HG03457 (cell line): ENCODE measurements around the gene FRAT1.

Experiments used
- ATAC-seq: cut with Tn5 transposase; IDR thresholded peaks from one replicate; pipeline ENCODE4 v1.9.1; 2021; ENCODE audit warnings: moderate number of reproducible peaks; ENCODE audit not compliant: unreplicated experiment

Gene FRAT1

DNA sequence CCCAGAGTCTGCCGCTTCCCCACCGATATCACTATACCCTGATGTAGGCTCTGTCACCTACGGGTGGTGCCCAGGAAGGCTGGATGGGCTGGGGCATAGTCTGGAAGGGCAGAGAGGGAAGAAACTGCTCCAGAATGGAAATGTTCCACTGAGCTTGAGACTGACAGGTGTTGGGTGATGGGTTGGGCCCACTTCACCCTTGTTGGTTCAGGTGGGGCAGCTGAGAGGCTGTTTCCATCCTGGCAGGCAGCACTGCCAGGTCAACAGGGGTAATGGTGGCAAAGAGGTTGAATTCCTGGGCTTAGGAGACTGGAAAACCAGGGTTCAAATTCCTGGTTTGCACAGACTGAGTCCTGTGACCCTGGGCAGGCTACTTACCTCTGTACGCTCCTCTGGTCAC lies 44.0 kb downstream of the FRAT1 start:
- no peak for ATAC-seq

DNA sequence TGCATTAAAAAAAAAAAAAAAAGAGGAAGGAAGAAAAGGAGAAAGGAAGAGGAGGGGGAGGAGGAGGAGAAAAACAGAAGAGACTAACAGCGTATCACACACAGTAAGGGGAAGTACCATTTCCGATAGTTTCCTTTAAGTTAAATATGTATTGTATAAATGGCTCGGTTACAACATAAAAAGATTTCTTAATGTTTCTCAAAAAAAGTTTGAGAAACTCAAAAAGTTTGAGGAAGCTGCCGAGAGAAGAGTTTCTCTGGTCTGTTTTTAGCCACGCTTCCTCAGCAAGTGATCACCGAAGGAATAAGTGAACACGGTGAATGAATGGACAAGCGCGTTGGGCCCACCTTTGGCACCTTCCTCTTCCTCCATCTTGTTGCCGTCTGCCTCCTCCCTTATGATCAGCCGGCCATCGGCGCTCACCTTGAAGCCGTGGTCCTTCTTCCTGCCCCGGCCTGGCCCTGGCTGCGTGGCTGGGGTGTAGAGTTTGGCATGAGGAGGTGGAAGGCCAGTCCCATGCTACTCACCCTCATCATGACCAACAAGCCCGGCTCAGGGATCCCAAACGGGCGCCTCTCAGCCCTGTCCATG lies 46.8 kb downstream of the FRAT1 start:
- ATAC-seq, result no peak

DNA sequence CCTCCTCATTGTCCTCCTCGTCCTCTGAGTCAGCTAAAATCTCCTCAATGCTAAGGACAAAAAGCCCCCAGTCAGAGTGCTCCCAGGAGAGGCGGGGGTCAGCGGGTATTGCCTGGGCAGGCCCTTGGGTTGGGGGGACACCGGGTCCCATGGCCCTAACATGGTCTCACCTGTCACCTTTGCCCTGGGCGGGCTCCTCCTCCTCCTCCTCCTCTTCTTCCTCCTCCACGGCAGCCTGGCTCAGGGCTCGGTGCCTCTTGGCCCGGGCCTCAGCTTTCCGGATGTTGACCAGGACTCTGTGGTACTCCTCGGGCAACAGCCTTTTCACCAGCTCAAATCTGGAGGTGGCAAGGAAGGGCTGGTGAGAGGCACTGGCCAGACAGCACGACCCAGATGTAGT lies 47.5 kb downstream of the FRAT1 start:
- ATAC-seq, result no peak

- no peak for ATAC-seq
Observed at GRCh38 chr10:97367126-97367649, 48.1 kb downstream of the FRAT1 start.
